Prostate gland (tissue), 2 donors: ENCODE measurements around the gene LIG1.

Source experiments
- POLR2A ChIP-seq: fragments of 450-650 bp; IDR thresholded peaks from one replicate; pipeline ENCODE4 v1.6.1; 2016; ENCODE audit warnings: antibody characterized with exemption, mild to moderate bottlenecking
- POLR2AphosphoS5 ChIP-seq: sonication (generic); formaldehyde crosslinking; IDR thresholded peaks from one replicate; pipeline ENCODE4 v1.6.1; 2017; ENCODE audit warnings: antibody characterized with exemption
- TF ChIP-seq, protein P1 (sequence below), 4 experiments: fragments of 200-600 bp in 2 of 4; fragments of 450-650 bp in 2 of 4; sonication (generic) in 2 of 4; IDR thresholded peaks; 1 replicate in 3 of 4; 2 replicates in 1 of 4; pipeline ENCODE4 v1.5.1; 2016 to 2019; ENCODE audit warnings: antibody characterized with exemption in 4 of 4, mild to moderate bottlenecking in 2 of 4, moderate library complexity in 2 of 4

DNA sequence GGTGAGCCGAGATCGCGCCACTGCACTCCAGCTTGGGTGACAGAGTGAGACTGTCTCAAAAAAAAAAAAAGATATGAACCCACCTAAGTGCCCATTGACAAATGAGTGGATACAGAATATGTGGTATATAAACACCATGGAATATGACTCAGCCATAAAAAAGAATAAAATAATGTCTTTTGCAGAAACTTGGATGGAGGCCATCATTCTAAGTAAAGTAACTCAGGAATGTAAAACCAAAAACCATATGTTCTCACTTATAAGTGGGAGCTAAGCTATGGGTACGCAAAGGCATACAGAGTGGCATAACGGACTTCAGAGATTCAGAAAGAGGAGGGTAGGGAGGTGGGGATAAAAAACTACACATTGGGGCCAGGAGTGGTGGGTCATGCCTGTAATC, 89.0 kb downstream of the LIG1 start:
- TF ChIP-seq, protein P1, sequence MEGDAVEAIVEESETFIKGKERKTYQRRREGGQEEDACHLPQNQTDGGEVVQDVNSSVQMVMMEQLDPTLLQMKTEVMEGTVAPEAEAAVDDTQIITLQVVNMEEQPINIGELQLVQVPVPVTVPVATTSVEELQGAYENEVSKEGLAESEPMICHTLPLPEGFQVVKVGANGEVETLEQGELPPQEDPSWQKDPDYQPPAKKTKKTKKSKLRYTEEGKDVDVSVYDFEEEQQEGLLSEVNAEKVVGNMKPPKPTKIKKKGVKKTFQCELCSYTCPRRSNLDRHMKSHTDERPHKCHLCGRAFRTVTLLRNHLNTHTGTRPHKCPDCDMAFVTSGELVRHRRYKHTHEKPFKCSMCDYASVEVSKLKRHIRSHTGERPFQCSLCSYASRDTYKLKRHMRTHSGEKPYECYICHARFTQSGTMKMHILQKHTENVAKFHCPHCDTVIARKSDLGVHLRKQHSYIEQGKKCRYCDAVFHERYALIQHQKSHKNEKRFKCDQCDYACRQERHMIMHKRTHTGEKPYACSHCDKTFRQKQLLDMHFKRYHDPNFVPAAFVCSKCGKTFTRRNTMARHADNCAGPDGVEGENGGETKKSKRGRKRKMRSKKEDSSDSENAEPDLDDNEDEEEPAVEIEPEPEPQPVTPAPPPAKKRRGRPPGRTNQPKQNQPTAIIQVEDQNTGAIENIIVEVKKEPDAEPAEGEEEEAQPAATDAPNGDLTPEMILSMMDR (IDR thresholded peaks at IDR 0.05) = no peak
- TF ChIP-seq POLR2AphosphoS5 = no peak
- no peak for TF ChIP-seq POLR2A
